Activated B cell treated with CpG ODN at 0.5 μM for 24 hours (primary cell): ENCODE results near the gene TBC1D1. TPM values are rescaled to one million over a fixed set of nuclear protein-coding genes. Genes with fewer than 3 reads are reported as not detected.

Experiments used
- ATAC-seq: fragments of 200-7000 bp; cut with Tn5 transposase; one replicate; pipeline ENCODE4 v1.10.0; 2021; ENCODE audit warnings: low read depth, mild to moderate bottlenecking, moderate library complexity
- CTCF ChIA-PET: fragments of 350-600 bp; sonication (Branson Sonifier 250); formaldehyde crosslinking; loops from one replicate; lab custom pipeline; 2021; ENCODE audit warnings: antibody characterized with exemption; lab: Charles Lee
- POLR2A ChIA-PET: fragments of 350-600 bp; sonication (Branson Sonifier 250); formaldehyde crosslinking; loops from one replicate; lab custom pipeline; 2021; ENCODE audit warnings: antibody characterized with exemption; lab: Charles Lee
- DNase-seq: peaks from one replicate; pipeline ENCODE4 v3.0.0; 2022
- H3K27ac Mint-ChIP-seq: one replicate; pipeline ENCODE4 v1.8.0; 2020; ENCODE audit warnings: mixed read lengths
- H3K27me3 Mint-ChIP-seq: one replicate; pipeline ENCODE4 v1.8.0; 2021; ENCODE audit warnings: mixed read lengths
- H3K36me3 Mint-ChIP-seq: one replicate; pipeline ENCODE4 v1.8.0; 2021; ENCODE audit warnings: low read depth, mixed read lengths
- H3K4me1 Mint-ChIP-seq: one replicate; pipeline ENCODE4 v1.8.0; 2021; ENCODE audit warnings: mixed read lengths
- H3K4me3 Mint-ChIP-seq: one replicate; pipeline ENCODE4 v1.8.0; 2020; ENCODE audit warnings: mild to moderate bottlenecking, mixed read lengths
- H3K9me3 Mint-ChIP-seq: one replicate; pipeline ENCODE4 v1.8.0; 2020; ENCODE audit warnings: mixed read lengths
- CTCF ChIP-seq: fragments of 200-600 bp; IDR thresholded peaks from one replicate; pipeline ENCODE4 v1.8.0; 2022; ENCODE audit warnings: antibody characterized with exemption, mild to moderate bottlenecking
- intact Hi-C: fragments of 100-400 bp; cut with micrococcal nuclease; formaldehyde crosslinking; loops from one replicate; pipeline ENCODE4 v1.15.1; 2024
- total RNA-seq: library from RNA; stranded (reverse); gene quantifications from 2 replicates; pipeline ENCODE4 v1.2.3, GENCODE V29; 2022

The TBC1D1 gene
- total RNA-seq, 1 donor from 2014 or later, result 84.8 TPM

GRCh38 chr4:37951461-37952352 lies 60.8 kb downstream of the TBC1D1 start:
- Mint-ChIP-seq H3K9me3 (no peaks in the 10 kb centered on the region), H3K36me3 (peaks cover 34% of the 10 kb centered on the region), H3K4me1 (peaks cover 29% of the 10 kb centered on the region), H3K4me3 (no peak overlapping the region), H3K27me3 (no peaks in the 10 kb centered on the region), H3K27ac (no peak overlapping the region)
- DNase-seq (no peak), ATAC-seq (no peak)
- intact Hi-C loops, result no loop called here
- TF ChIP-seq CTCF, result no peak
- POLR2A ChIA-PET, result no interaction called here
- CTCF ChIA-PET, result interaction anchor here (1.4 kb wide), 1 partner anchor 10 kb away, joined by 3 read pairs; no protein-coding TSS in a partner anchor

GRCh38 chr4:37953156-37953555 lies 62.3 kb downstream of the TBC1D1 start:
- ATAC-seq, result no peak
- Mint-ChIP-seq H3K36me3 (peaks cover 36% of the 10 kb centered on the region), H3K27me3 (no peaks in the 10 kb centered on the region), H3K4me1 (peaks cover 20% of the 10 kb centered on the region), H3K4me3 (no peak overlapping the region), H3K27ac (no peak overlapping the region), H3K9me3 (no peaks in the 10 kb centered on the region)
- CTCF ChIA-PET, result no interaction called here
- DNase-seq, result no peak
- intact Hi-C loops, result no loop called here
- POLR2A ChIA-PET, result no interaction called here
- no peak for TF ChIP-seq CTCF

GRCh38 chr4:37953620-37954293 lies 62.9 kb downstream of the TBC1D1 start:
- Mint-ChIP-seq H3K4me1 (peaks cover 14% of the 10 kb centered on the region), H3K9me3 (no peaks in the 10 kb centered on the region), H3K27ac (no peak overlapping the region), H3K4me3 (no peak overlapping the region), H3K27me3 (no peaks in the 10 kb centered on the region), H3K36me3 (peaks cover 36% of the 10 kb centered on the region)
- DNase-seq, result no peak
- ChIA-PET CTCF (no interaction called here), POLR2A (no interaction called here)
- intact Hi-C loops, result loop anchor here (2.0 kb wide), 1 partner anchor 17 kb away; no protein-coding TSS in a partner anchor
- no peak for ATAC-seq
- TF ChIP-seq CTCF, result no peak

GRCh38 chr4:37956941-37957340 lies 66.1 kb downstream of the TBC1D1 start:
- no peaks in the 10 kb centered on the region for H3K9me3 Mint-ChIP-seq
- H3K4me1 Mint-ChIP-seq, result no peaks in the 10 kb centered on the region
- H3K27ac Mint-ChIP-seq, result no peak overlapping the region
- H3K4me3 Mint-ChIP-seq, result no peak overlapping the region
- CTCF ChIA-PET, result no interaction called here
- TF ChIP-seq CTCF, result no peak
- no peak for ATAC-seq
- H3K36me3 Mint-ChIP-seq, result peaks cover 34% of the 10 kb centered on the region
- DNase-seq, result no peak
- no peaks in the 10 kb centered on the region for H3K27me3 Mint-ChIP-seq
- intact Hi-C loops, result no loop called here
- POLR2A ChIA-PET, result no interaction called here

- ATAC-seq, result no peak
- ChIA-PET CTCF (no interaction called here), POLR2A (no interaction called here)
- DNase-seq, result no peak
- no peak overlapping the region for H3K4me3 Mint-ChIP-seq
- intact Hi-C loops, result no loop called here
- no peak overlapping the region for H3K27ac Mint-ChIP-seq
- H3K27me3 Mint-ChIP-seq, result no peaks in the 10 kb centered on the region
- H3K9me3 Mint-ChIP-seq, result no peaks in the 10 kb centered on the region
- H3K36me3 Mint-ChIP-seq, result peaks cover 15% of the 10 kb centered on the region
- TF ChIP-seq CTCF, result no peak
- peaks cover 3% of the 10 kb centered on the region for H3K4me1 Mint-ChIP-seq
Observed at GRCh38 chr4:37958932-37959331, 68.0 kb downstream of the TBC1D1 start.
